HepG2 (cell line): ENCODE measurements around the gene MLF1. TPM values are rescaled to one million over a fixed set of nuclear protein-coding genes. Genes with fewer than 3 reads are reported as not detected.

ENCODE experiments used
- CCDC6 ChIP-seq: sonication (generic); formaldehyde crosslinking; IDR thresholded peaks from 2 replicates; pipeline ENCODE4 v1.8.1; 2022; ENCODE audit warnings: mild to moderate bottlenecking, missing genetic modification reagents, moderate library complexity
- CREB1 ChIP-seq, 2 experiments: fragments of 450-650 bp in 1 of 2; IDR thresholded peaks; 2 replicates each; pipeline ENCODE4 v1.6.1; 2016 to 2017; ENCODE audit warnings: control low read depth in 1 of 2, mild to moderate bottlenecking in 1 of 2, missing compliant biosample characterization in 1 of 2, missing genetic modification characterization in 1 of 2
- ELF3 ChIP-seq: IDR thresholded peaks from 2 replicates; pipeline ENCODE4 v1.6.1; 2016; ENCODE audit warnings: missing genetic modification reagents, missing compliant biosample characterization
- FOXM1 ChIP-seq: sonication (generic); formaldehyde crosslinking; IDR thresholded peaks from 2 replicates; pipeline ENCODE4 v1.5.0; 2020; ENCODE audit warnings: missing genetic modification reagents
- HOXA5 ChIP-seq: sonication (generic); formaldehyde crosslinking; IDR thresholded peaks from 2 replicates; pipeline ENCODE4 v1.4.0; 2020; ENCODE audit warnings: missing genetic modification reagents
- KDM1A ChIP-seq: IDR thresholded peaks from 2 replicates; pipeline ENCODE4 v1.6.1; 2016; ENCODE audit warnings: missing compliant biosample characterization
- MLLT10 ChIP-seq: sonication (generic); formaldehyde crosslinking; IDR thresholded peaks from 2 replicates; pipeline ENCODE4 v1.4.0; 2020; ENCODE audit warnings: missing genetic modification reagents
- MTA3 ChIP-seq: sonication (generic); formaldehyde crosslinking; IDR thresholded peaks from 2 replicates; pipeline ENCODE4 v1.4.0; 2020; ENCODE audit warnings: missing genetic modification reagents
- MTF1 ChIP-seq: sonication (generic); formaldehyde crosslinking; IDR thresholded peaks from 2 replicates; pipeline ENCODE4 v1.5.0; 2020; ENCODE audit warnings: missing genetic modification reagents
- MYNN ChIP-seq: sonication (generic); formaldehyde crosslinking; IDR thresholded peaks from 2 replicates; pipeline ENCODE4 v1.4.0; 2020; ENCODE audit warnings: mild to moderate bottlenecking, low read depth, missing genetic modification reagents
- PRPF4 ChIP-seq: fragments of 200-400 bp; formaldehyde crosslinking; IDR thresholded peaks from 2 replicates; pipeline ENCODE4 v1.6.1; 2016; ENCODE audit warnings: low read length, low read depth; ENCODE audit not compliant: poor library complexity, severe bottlenecking
- RXRB ChIP-seq: IDR thresholded peaks from 2 replicates; pipeline ENCODE4 v1.6.1; 2016; ENCODE audit warnings: borderline replicate concordance, missing genetic modification reagents, missing compliant biosample characterization
- YEATS2 ChIP-seq: sonication (generic); formaldehyde crosslinking; IDR thresholded peaks from 2 replicates; pipeline ENCODE4 v1.4.0; 2020; ENCODE audit warnings: missing genetic modification reagents, borderline replicate concordance
- ZMYM2 ChIP-seq: sonication (generic); formaldehyde crosslinking; IDR thresholded peaks from 2 replicates; pipeline ENCODE4 v1.8.0; 2022; ENCODE audit warnings: mild to moderate bottlenecking, missing genetic modification reagents
- ZNF7 ChIP-seq: IDR thresholded peaks from 2 replicates; pipeline ENCODE4 v1.6.1; 2016; ENCODE audit warnings: missing biosample characterization, missing genetic modification reagents
- polyA plus RNA-seq, 8 experiments: library from polyadenylated mRNA; depleted of rRNA in 3 of 8; stranded (reverse) in 7 of 8; unstranded in 1 of 8; fragments of >200 nt; fragmentation: Illumina TruSeq in 4 of 8; extraction: Trizol in 4 of 8; gene quantifications; 2 replicates each; pipeline versions ENCODE4 v1.2.1 to v1.2.3, GENCODE V29; 2011 to 2016; ENCODE audit warnings: low read depth in 4 of 8, missing spikeins in 1 of 8, mixed read lengths in 1 of 8; ENCODE audit not compliant: insufficient read depth in 1 of 8
- total RNA-seq, 5 experiments: library from RNA; depleted of rRNA; stranded (reverse); fragments of >200 nt; fragmentation: Illumina TruSeq; extraction: Trizol; gene quantifications; 2 replicates each; pipeline ENCODE4 v1.2.3, GENCODE V29; 2016; ENCODE audit warnings: low read depth in 1 of 5
- TF ChIP-seq, protein P1 (sequence below): sonication (generic); formaldehyde crosslinking; conservative IDR thresholded peaks from 2 replicates; pipeline ENCODE4 v1.4.0; 2020; ENCODE audit warnings: missing genetic modification reagents
- TF ChIP-seq, protein P2 (sequence below): sonication (generic); formaldehyde crosslinking; IDR thresholded peaks from 2 replicates; pipeline ENCODE4 v1.4.0; 2020; ENCODE audit warnings: missing genetic modification reagents
- TF ChIP-seq, protein P3 (sequence below): sonication (generic); formaldehyde crosslinking; IDR thresholded peaks from 2 replicates; pipeline ENCODE4 v1.9.0; 2021; ENCODE audit warnings: missing genetic modification reagents, mild to moderate bottlenecking, borderline replicate concordance
- TF ChIP-seq, protein P4 (sequence below): sonication (generic); formaldehyde crosslinking; conservative IDR thresholded peaks from 2 replicates; pipeline ENCODE4 v1.8.0; 2022; ENCODE audit warnings: low read depth, missing genetic modification reagents
- TF ChIP-seq, protein P5 (sequence below): sonication (generic); formaldehyde crosslinking; IDR thresholded peaks from 2 replicates; pipeline ENCODE4 v1.4.0; 2020; ENCODE audit warnings: missing genetic modification reagents
- TF ChIP-seq, protein P6 (sequence below): sonication (generic); formaldehyde crosslinking; IDR thresholded peaks from 2 replicates; pipeline ENCODE4 v1.4.0; 2020; ENCODE audit warnings: mild to moderate bottlenecking, missing genetic modification reagents

MLF1 gene
- total and polyA plus RNA-seq, 2 of the 13 experiments (the other 11 are each of a cell fraction or from before 2014, with no cell fraction given), result 0.88 to 1.0 TPM

DNA sequence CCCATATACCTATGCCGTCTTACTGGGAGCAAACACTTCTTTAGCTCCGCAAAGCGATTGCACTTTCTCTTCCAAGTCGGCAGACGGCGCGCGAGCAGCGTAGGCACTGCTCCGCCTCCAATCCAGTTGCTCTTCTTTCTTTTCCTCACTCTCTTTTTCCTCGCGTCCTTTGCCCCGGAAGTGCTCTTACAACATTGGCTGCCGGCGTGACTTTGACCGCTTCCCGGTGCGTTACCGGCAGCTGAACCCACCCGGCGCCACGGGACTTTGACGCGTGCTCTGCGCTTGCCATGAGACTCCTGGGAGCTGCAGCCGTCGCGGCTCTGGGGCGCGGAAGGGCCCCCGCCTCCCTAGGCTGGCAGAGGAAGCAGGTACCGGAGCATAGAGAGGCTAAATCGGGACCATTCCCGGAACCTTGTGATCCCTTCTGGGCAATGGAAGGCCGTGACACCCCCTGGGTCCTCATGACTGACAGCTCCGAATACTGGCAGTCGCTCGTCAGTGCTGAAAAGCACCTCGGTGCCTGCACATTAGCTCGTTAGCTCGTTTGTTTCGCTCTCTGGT is 73.4 kb downstream of the MLF1 start, which contains the start of gene GFM1 (continued):
- no peak for TF ChIP-seq MTF1
- TF ChIP-seq MYNN, result peak; percentile 78
- TF ChIP-seq PRPF4, result no peak
- no peak for TF ChIP-seq KDM1A (CRISPR knock-in tag)
- peak; percentile 96 for TF ChIP-seq YEATS2 (CRISPR knock-in tag)
- TF ChIP-seq MTA3, result no peak
- TF ChIP-seq ELF3 (CRISPR knock-in tag), result peak; percentile 94
- TF ChIP-seq, protein P1, sequence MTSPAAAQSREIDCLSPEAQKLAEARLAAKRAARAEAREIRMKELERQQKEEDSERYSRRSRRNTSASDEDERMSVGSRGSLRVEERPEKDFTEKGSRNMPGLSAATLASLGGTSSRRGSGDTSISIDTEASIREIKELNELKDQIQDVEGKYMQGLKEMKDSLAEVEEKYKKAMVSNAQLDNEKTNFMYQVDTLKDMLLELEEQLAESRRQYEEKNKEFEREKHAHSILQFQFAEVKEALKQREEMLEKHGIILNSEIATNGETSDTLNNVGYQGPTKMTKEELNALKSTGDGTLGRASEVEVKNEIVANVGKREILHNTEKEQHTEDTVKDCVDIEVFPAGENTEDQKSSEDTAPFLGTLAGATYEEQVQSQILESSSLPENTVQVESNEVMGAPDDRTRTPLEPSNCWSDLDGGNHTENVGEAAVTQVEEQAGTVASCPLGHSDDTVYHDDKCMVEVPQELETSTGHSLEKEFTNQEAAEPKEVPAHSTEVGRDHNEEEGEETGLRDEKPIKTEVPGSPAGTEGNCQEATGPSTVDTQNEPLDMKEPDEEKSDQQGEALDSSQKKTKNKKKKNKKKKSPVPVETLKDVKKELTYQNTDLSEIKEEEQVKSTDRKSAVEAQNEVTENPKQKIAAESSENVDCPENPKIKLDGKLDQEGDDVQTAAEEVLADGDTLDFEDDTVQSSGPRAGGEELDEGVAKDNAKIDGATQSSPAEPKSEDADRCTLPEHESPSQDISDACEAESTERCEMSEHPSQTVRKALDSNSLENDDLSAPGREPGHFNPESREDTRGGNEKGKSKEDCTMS (CRISPR knock-in tag), result no peak
- TF ChIP-seq, protein P2, sequence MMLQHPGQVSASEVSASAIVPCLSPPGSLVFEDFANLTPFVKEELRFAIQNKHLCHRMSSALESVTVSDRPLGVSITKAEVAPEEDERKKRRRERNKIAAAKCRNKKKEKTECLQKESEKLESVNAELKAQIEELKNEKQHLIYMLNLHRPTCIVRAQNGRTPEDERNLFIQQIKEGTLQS (CRISPR knock-in tag), result peak; percentile 54; the same call in 1 of the 2 replicates
- TF ChIP-seq, protein P3, sequence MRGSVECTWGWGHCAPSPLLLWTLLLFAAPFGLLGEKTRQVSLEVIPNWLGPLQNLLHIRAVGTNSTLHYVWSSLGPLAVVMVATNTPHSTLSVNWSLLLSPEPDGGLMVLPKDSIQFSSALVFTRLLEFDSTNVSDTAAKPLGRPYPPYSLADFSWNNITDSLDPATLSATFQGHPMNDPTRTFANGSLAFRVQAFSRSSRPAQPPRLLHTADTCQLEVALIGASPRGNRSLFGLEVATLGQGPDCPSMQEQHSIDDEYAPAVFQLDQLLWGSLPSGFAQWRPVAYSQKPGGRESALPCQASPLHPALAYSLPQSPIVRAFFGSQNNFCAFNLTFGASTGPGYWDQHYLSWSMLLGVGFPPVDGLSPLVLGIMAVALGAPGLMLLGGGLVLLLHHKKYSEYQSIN, result no peak
- TF ChIP-seq ZNF7, result no peak; the same call in 1 of the 2 replicates
- no peak for TF ChIP-seq FOXM1 (CRISPR knock-in tag)
- TF ChIP-seq, protein P4, sequence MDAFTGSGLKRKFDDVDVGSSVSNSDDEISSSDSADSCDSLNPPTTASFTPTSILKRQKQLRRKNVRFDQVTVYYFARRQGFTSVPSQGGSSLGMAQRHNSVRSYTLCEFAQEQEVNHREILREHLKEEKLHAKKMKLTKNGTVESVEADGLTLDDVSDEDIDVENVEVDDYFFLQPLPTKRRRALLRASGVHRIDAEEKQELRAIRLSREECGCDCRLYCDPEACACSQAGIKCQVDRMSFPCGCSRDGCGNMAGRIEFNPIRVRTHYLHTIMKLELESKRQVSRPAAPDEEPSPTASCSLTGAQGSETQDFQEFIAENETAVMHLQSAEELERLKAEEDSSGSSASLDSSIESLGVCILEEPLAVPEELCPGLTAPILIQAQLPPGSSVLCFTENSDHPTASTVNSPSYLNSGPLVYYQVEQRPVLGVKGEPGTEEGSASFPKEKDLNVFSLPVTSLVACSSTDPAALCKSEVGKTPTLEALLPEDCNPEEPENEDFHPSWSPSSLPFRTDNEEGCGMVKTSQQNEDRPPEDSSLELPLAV (CRISPR knock-in tag), result 0 out of 2 replicates have a peak, but pooled peaks have one; percentile 9
- TF ChIP-seq ZMYM2, result 0 out of 2 replicates have a peak, but pooled peaks have one; percentile 21
- TF ChIP-seq, protein P5, sequence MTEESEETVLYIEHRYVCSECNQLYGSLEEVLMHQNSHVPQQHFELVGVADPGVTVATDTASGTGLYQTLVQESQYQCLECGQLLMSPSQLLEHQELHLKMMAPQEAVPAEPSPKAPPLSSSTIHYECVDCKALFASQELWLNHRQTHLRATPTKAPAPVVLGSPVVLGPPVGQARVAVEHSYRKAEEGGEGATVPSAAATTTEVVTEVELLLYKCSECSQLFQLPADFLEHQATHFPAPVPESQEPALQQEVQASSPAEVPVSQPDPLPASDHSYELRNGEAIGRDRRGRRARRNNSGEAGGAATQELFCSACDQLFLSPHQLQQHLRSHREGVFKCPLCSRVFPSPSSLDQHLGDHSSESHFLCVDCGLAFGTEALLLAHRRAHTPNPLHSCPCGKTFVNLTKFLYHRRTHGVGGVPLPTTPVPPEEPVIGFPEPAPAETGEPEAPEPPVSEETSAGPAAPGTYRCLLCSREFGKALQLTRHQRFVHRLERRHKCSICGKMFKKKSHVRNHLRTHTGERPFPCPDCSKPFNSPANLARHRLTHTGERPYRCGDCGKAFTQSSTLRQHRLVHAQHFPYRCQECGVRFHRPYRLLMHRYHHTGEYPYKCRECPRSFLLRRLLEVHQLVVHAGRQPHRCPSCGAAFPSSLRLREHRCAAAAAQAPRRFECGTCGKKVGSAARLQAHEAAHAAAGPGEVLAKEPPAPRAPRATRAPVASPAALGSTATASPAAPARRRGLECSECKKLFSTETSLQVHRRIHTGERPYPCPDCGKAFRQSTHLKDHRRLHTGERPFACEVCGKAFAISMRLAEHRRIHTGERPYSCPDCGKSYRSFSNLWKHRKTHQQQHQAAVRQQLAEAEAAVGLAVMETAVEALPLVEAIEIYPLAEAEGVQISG (CRISPR knock-in tag), result peak; percentile 100
- TF ChIP-seq, protein P6, sequence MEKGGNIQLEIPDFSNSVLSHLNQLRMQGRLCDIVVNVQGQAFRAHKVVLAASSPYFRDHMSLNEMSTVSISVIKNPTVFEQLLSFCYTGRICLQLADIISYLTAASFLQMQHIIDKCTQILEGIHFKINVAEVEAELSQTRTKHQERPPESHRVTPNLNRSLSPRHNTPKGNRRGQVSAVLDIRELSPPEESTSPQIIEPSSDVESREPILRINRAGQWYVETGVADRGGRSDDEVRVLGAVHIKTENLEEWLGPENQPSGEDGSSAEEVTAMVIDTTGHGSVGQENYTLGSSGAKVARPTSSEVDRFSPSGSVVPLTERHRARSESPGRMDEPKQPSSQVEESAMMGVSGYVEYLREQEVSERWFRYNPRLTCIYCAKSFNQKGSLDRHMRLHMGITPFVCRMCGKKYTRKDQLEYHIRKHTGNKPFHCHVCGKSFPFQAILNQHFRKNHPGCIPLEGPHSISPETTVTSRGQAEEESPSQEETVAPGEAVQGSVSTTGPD (CRISPR knock-in tag), result no peak
- TF ChIP-seq MLLT10 (CRISPR knock-in tag), result no peak
- TF ChIP-seq CCDC6 (CRISPR knock-in tag), result peak; percentile 92
- TF ChIP-seq CREB1 (IDR thresholded peaks at IDR 0.05), result peak; percentile 73
- TF ChIP-seq CREB1 (CRISPR knock-in tag; IDR thresholded peaks at IDR 0.05), result peak; percentile 84
- TF ChIP-seq RXRB (CRISPR knock-in tag), result peak; percentile 76
- peak; percentile 80 for TF ChIP-seq HOXA5 (CRISPR knock-in tag)
